GM12878 (cell line): ENCODE data around the gene DEF6.

Source experiments
- CTCF ChIP-seq, 3 experiments: IDR thresholded peaks in 2 of 3; conservative IDR thresholded peaks in 1 of 3; 2 replicates each; pipeline ENCODE4 v1.5.1; 2011; ENCODE audit warnings: low read depth in 3 of 3, low read length in 3 of 3, mild to moderate bottlenecking in 3 of 3, control low read depth in 2 of 3, moderate library complexity in 2 of 3, inconsistent platforms in 1 of 3, mixed read lengths in 1 of 3; ENCODE audit not compliant: control insufficient read depth in 2 of 3, insufficient read depth in 1 of 3; ENCODE audit errors: extremely low read depth in 1 of 3
- TF ChIP-seq, protein P1 (sequence below): IDR thresholded peaks from 2 replicates; pipeline ENCODE4 v1.6.1; 2011; ENCODE audit warnings: borderline replicate concordance, low read depth, mild to moderate bottlenecking, moderate library complexity, mixed read lengths, low read length; ENCODE audit not compliant: insufficient read depth; ENCODE audit errors: extremely low read length

DNA sequence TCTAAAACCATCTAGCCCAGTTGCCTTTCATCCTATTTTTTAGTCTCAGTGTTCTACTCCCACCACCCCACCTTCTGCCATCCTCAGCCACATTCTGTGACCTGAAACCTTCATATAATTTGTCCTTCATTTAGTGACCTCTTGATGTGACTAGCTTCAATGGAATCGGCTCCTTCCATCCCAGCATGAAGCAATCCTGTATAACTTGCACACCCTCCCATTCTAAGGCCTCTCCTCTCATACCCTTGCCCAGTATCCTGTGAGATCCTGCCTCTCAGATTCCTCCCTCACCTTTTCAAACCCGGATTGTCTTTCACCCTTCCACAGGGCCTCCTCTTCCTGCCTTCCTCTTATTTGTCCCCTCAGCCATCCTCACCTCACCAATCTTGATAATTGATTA is 35.0 kb upstream of the DEF6 start:
- TF ChIP-seq CTCF (IDR thresholded peaks at IDR 0.05 in 2 of 3, conservative IDR thresholded peaks at IDR 0.05 in 1 of 3; ENCODE audit: control insufficient read depth in 2 of 3, extremely low read depth in 1 of 3, insufficient read depth in 1 of 3, low read depth in 3 of 3, low read length in 3 of 3): no peak
- TF ChIP-seq, protein P1, sequence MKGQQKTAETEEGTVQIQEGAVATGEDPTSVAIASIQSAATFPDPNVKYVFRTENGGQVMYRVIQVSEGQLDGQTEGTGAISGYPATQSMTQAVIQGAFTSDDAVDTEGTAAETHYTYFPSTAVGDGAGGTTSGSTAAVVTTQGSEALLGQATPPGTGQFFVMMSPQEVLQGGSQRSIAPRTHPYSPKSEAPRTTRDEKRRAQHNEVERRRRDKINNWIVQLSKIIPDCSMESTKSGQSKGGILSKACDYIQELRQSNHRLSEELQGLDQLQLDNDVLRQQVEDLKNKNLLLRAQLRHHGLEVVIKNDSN: no peak
